IPS-18c (cell line): ENCODE measurements around the gene POMT1.

Experiments
- H3K4me3 ChIP-seq: 2 replicates; pipeline ENCODE4 v1.7.0; 2013; ENCODE audit warnings: low read depth, mild to moderate bottlenecking, low read length, moderate library complexity; ENCODE audit not compliant: insufficient read depth
- H3K9me3 ChIP-seq: one replicate; pipeline ENCODE4 v1.6.1; 2013; ENCODE audit warnings: mild to moderate bottlenecking, low read length, moderate library complexity; ENCODE audit not compliant: control insufficient read depth, insufficient read depth

Gene POMT1

DNA sequence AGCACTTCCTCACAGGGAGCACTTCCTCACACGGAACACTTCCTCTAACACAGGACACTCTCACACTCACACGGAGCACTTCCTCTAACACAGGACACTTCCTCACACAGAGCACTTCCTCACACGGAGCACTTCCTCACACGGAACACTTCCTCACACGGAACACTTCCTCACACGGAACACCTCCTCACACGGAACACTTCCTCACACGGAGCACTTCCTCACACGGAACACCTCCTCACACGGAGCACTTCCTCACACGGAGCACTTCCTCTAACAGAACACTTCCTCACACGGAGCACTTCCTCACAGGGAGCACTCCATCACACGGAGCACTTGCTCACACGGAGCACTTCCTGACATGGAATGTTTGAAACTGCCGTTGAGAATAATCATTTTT lies 13.4 kb downstream of the POMT1 start:
- no peak overlapping the region for H3K4me3 ChIP-seq
- no peaks in the 10 kb centered on the region for H3K9me3 ChIP-seq

DNA sequence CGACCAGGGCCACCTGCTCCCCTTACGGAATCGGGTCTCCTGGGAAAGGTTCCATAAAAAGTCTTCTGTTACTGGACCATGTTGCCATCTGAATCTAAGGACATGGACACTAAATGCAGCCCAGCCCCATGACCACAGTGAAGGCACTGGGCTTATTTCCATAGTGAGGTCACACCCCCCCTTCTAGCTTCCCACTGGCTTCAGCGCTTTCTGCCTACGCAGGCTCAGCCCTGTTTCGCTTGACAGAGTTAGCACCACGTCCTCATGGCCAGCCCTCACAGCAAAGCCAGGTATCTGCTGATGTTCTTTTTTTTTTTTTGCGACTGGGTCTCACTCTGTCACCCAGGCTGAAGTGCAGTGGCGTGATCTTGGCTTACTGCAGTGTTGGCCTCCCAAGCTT lies 14.2 kb downstream of the POMT1 start:
- Histone ChIP-seq H3K4me3 (no peak overlapping the region), H3K9me3 (no peaks in the 10 kb centered on the region)

DNA sequence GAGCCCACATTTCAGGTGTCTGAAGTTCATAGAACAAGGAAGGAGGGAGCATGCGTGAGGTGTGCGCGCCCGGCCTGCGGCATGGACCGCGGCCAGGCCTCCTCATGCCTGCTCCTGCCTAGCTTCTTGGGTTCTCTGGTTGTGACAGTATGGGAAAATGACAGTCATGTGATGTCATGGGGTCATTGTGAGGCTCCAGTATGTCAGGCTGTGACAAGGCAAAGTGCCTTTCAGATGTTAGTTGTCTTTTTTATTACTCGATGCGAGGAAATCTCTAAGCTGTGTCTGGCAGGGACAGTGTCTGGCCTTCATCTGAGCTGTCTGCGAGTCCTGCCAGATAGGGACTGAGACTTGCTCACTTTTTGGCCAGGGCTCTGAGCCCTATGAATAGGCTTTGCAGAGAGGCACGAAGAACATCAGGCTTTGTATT lies 15.1 kb downstream of the POMT1 start:
- Histone ChIP-seq H3K4me3 (no peak overlapping the region), H3K9me3 (no peaks in the 10 kb centered on the region)

DNA sequence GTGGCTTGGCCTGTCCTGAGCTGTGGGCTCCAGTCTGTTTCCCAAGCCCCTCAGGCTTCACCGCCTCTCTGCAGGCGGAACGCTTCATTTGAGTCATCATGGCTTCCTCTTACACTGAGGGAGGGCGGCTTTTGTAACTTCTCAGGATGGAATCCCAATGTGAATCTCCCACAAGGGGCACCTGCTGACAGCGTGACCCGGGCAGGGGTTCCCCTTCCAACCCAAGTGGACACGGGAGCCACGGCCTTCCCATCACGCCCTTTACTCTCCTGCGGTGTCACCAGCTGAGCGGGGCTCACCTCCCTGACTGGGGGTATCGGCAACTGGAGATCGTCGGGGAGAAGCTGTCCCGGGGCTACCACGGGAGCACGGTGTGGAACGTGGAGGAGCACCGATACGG lies 15.8 kb downstream of the POMT1 start:
- Histone ChIP-seq H3K9me3 (no peaks in the 10 kb centered on the region), H3K4me3 (no peak overlapping the region)

DNA sequence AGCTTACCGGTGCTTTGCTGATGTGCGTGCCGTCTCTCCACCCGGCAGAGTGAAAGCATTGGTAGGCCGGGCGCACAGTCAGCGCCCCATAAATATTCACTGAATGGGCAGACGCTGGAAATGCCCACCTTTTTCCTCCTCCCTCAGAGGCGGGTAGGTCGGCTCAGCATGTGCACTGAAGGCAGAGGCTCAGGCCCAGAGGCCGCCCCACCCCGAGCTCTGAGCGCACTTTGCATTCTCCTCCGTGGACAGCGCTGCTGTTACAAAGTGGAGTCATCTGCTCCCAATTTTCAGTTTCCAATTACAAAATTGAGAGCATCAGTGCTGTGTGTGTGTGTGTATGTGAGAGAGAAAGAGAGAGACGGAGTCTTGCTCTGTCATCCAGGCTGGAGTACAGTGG lies 17.8 kb downstream of the POMT1 start:
- H3K9me3 ChIP-seq: no peaks in the 10 kb centered on the region
- no peak overlapping the region for H3K4me3 ChIP-seq

DNA sequence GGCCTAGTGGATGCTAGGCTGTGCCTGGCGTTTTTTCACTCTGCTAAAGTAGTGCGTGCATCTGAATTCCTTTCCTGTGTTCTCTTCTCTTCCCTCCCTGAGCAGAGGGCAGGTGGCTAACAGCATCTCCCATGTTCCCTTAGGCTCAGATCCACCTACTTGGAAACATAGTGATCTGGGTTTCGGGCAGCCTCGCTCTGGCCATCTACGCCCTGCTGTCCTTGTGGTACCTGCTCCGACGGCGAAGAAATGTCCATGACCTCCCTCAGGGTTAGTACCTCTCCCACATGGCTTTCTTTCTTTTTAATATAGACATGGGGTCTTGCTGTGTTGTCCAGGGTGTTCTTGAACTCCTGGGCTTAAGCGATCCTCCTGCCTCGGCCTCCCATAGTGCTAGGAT lies 18.5 kb downstream of the POMT1 start:
- no peaks in the 10 kb centered on the region for H3K9me3 ChIP-seq
- no peak overlapping the region for H3K4me3 ChIP-seq

DNA sequence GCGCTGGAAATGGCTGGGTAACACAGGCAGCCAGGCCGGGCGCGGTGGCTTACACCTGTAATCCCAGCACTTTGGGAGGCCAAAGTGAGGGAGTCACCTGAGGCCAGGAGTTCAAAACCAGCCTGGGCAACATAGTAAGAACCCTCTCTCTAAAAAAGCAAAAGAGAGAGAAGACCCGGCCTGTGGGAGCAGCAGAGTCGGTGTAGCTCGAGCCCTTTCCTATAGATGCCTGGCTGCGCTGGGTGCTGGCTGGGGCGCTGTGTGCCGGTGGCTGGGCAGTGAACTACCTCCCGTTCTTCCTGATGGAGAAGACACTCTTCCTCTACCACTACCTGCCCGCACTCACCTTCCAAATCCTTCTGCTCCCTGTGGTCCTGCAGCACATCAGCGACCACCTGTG lies 19.1 kb downstream of the POMT1 start:
- Histone ChIP-seq H3K9me3 (no peaks in the 10 kb centered on the region), H3K4me3 (no peak overlapping the region)

DNA sequence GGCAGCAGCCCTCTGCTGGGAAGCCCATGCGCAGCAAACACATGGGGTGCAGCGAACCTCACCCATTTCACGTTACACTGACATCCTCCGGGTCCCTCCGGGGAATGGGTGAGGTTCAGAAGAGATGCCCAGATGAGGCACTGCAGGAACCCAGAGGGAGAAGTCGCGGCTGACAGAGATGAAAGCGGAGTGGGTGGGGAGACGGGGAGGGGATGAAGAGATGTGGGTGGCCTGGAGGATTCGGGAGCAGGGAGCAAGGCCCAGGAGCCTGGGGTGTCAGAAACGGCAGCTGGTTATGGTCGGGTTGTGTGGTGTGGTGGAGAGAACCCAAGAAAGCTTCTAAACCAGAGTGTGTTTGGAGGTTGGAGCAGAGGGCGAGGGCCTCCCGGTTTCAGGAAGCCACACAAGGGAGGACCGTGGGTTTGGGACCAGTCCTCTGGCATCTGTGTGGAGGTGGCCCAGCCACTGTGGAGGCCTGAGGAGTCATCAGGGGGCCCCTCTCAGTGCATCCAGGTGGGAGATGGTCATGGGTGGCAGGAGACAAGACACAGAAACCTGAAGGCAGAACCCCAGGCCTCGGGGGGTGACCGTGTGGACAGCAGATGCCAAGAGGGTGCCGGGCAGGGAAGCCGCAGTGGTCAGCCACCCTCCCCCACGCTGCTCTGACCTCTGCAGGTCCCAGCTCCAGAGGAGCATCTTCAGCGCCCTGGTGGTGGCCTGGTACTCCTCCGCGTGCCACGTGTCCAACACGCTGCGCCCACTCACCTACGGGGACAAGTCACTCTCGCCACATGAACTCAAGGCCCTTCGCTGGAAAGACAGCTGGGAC lies 19.8 kb downstream of the POMT1 start:
- Histone ChIP-seq H3K9me3 (no peaks in the 10 kb centered on the region), H3K4me3 (no peak overlapping the region)

DNA sequence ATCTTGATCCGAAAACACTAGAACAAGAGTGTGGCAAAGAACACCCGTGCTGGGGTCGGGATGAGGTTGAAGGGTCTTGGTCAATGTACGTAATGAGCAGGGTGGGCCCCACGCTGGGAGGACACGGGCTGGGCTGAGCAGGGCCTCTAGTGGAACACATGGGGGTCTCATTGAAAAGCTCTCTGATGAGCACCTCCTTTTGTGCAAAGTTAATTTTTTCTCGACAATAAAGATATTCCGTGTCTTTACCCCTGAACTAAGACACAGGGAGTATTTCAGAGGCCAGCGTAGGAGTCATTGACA lies 20.3 kb downstream of the POMT1 start:
- Histone ChIP-seq H3K4me3 (no peak overlapping the region), H3K9me3 (no peaks in the 10 kb centered on the region)

DNA sequence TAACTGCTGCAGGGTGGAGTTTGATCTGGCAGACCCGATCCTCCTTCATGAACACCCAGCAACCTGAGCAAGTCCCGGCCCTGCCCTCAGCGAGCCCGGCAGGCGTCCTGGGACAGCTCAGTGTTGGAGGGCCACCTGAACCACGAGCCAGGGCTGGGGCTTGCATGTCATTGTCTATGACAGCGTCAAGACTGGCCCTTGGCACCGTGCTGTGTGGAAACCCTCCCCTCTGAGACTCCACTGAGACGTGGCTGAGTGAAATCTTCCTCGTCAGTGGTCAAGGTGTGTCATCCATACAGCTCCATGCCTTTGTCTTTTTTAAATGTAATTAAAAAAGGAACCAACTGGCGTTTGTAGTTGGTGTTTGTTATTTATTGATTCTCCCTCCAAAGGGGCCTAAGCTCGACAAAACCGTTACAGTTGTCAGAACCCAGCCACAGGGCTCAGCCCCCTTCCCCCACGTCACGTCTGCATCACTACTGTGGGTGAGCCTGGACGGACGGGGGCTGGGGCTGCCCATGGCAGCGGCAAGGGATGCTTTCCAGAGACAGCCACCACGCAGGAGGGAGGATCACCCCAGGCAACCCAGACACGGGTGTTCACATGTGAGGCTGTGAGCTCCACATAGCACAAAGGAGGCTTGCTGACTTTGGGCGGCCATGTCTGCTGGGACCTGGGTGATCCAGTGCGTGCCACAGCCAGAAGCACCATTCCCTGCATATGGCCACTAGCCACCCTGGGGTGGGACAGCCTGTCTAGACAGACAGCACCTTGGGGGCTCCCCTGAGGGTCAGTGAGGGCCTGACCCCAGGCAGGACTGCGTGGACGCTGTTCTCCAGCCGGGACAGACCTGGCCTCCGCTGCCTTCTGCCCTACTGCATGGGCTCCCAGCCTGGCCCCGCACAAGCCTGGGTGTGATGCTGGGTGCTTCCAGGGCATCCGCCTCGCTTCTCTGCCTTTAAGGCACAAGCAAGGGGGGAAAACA lies 21.0 kb downstream of the POMT1 start:
- H3K4me3 ChIP-seq: no peak overlapping the region
- no peaks in the 10 kb centered on the region for H3K9me3 ChIP-seq

DNA sequence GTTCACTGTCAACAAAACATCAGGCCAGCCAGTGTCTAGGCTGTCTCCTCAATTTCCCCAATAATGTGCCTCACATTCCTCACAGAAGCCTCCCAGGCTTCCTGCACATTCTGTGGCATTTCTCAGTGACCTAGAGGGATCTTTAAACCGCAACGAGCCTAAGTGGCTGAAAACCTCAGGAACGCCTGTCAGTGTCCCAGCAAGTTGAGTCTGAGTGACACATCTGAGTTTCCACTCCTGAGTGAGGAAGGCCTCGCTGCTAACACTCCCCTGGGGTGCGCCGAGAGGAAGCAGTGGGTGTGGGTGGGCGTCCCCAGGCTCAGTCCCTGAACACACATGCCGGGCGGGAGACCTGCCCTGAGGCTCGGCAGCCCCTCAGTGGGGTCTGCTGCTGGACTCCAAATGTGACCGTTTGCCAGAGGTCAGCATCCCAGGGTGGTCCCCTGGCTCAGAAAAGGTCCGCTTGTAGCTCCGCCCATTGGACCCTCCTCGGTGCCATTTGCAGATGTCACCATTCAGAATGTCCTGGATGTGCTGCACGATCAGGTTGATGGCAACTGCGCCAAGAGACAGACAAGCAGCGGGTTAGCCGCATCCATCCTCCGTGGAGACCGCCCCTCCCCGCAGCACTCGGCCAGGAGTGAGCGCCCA lies 22.1 kb downstream of the POMT1 start:
- Histone ChIP-seq H3K4me3 (no peak overlapping the region), H3K9me3 (no peaks in the 10 kb centered on the region)

DNA sequence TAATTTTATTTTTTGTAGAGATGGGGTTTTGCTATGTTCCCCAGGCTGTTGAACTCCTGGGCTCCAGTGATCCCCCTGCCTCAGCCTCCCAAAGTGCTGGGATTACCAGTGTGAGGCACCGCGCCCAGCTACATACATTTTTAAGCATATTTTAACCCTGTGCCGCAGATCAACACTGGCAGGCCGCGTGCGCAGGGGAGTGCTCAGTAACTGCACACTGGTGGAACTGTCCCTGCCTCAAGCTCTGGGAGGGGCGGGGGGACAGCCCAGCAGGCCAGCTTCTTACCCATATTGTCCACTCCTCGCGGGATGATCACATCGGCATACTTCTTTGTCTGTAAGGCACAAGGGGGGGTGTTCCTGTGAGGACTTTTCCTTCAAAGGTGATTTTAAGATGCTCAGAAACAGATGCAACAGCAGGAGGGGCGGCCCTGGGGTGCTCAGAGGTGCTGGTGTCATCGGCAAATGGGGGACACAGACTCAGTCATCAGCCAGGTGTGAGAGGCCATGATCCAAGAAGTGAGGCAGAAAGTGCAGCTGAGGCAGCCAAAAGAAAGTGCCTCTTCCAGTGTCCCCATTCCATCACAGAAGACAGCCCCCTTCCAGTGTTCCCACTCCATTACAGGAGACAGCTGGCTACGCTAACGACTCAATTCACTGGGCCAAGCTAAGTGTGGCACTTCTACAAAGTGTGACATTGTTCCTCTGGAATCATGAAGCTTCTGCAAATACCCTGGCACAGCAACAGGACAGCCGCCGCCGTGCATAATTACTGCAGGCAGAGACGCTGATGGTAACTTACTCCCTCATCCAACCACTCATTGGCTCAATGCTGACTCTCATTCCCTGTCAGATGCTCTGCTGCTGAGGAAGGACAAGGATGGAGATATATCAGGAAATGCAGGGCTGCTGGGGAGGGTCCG lies 23.2 kb downstream of the POMT1 start:
- H3K4me3 ChIP-seq: no peak overlapping the region
- no peaks in the 10 kb centered on the region for H3K9me3 ChIP-seq

DNA sequence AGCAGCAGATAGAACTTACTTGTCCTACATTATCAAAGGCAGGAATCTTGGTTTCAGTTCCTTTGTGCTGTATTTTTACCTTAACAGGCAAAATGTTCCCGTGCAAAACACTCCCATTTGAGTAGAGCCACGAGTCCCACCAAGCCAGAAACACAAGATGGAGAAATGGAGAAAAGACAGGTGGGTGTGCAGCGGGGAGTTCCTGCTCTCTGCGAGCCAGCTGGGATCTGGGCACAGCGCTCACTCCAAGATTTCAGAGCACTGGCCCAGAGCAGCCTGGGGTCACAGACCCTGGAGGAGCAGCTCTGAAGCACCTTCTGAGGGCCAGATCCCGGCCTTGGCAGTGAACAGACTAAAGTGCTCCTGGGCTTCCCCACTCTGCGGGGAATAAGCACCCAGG lies 25.5 kb downstream of the POMT1 start:
- no peak overlapping the region for H3K4me3 ChIP-seq
- H3K9me3 ChIP-seq: no peaks in the 10 kb centered on the region

DNA sequence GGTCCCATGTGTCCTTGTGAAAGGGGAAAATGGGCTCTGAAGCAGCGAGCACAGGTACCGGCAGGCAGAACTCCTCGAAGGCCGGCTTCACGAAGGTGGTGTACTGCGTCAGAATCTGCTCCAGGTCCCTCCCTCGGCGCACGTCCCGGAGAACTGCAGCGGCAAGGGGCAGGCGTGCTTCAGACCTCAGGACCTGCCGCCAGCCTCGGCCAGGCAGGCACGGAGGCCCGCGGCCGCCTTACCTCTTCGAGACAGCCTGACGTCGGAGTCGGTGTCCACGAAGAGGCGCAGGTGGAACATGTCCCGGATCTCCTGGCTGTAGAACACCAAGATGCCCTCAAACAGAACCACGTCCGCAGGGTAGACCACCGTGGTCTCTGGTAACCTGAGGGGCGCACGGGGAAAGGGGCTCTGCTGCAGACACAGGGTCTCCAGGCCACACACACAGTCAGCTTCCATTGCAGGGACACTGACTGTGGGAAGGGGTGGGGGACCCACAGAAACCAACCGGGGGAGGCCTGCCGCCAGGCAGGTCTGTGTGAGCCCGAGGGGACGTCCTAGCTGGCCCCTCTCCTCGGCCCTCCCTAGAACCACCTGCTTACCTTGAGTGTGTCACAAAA lies 26.3 kb downstream of the POMT1 start:
- Histone ChIP-seq H3K4me3 (no peak overlapping the region), H3K9me3 (no peaks in the 10 kb centered on the region)

DNA sequence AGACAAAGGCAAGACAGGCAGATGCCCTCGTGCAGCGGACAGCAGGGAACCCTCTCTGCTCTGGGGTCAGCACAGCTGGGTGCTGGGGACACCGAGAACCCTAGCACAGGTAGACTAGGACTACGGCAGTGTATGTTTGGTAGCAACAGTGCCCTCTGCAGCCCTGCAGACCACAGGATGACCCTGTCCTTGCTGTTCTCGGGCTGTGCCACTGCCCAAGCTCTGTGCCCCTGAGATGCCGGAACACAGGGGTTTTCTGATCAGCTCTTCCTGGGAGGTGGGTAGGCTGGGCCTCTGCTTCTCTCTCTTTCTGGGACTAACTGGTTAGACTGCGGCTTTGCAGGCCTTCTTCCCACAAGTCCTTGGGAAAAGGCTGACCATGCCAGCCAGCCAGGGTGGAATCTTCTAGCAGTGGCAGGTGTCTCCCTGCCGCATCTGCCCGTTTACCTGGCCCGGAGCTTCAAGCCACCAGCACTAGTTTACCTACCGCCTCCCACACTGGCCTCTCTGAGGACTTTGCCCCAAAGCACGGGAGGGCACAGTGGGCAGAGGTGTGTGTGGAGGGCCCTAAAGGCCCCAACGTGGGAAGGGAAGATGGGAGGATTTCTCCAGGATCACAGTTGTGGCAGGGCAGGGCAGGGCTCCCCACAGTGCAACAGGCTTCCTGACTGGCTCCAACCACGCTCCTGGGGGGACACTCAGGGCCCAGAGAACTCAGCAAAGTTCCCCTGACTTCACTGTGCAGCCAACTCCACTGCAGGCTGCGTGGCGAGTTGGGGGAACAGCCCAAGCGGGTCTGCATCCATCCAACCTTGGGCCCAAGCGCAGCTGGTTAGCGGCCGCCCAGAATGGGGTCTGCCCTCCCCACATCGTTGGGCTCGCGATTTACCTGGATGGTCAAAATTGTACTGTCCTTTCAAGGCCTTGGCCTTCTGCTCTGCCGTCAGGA lies 27.2 kb downstream of the POMT1 start:
- Histone ChIP-seq H3K4me3 (peak overlapping the region; percentile 81), H3K9me3 (no peaks in the 10 kb centered on the region)

DNA sequence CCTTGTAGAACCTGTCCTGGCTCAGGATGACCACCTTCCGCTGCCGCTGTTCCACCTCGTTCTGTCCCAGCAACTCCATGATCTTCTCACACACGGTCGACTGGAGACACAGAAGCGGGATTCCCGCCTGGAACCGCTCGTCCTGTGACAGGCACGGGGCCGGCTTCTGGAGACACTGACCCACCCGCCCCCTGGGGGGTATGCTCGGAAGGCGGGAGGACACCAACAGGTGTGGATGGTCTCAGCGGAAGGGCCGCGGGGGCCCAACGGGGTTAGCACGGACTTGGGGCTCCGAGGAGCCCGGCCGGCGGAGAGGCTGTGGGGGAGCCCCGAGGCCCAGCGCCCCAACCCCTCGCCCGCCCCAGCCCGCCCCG lies 27.8 kb downstream of the POMT1 start:
- H3K4me3 ChIP-seq: peak overlapping the region; percentile 81
- no peaks in the 10 kb centered on the region for H3K9me3 ChIP-seq
